IPS DF 6.9 (cell line): Measurements from ENCODE around the gene NAA60.
"Not testable (repeated sequence)": the region's sequence is repeated elsewhere in the genome, so short reads cannot be mapped to it uniquely, and the experiment has no call there.

Experiments
- DNase-seq: peaks from one replicate; pipeline ENCODE4 v3.0.0-alpha.2; 2013; ENCODE audit warnings: low read depth, low spot score
- H3K27ac ChIP-seq: one replicate; pipeline ENCODE4 v1.5.1; 2013; ENCODE audit warnings: low read length, control low read depth
- H3K27me3 ChIP-seq: 2 replicates; pipeline ENCODE4 v1.6.1; 2013; ENCODE audit warnings: mild to moderate bottlenecking, low read length; ENCODE audit not compliant: control insufficient read depth, insufficient read depth
- H3K36me3 ChIP-seq: 2 replicates; pipeline ENCODE4 v1.6.1; 2013; ENCODE audit warnings: low read length; ENCODE audit not compliant: control insufficient read depth, insufficient read depth
- H3K4me1 ChIP-seq: 2 replicates; pipeline ENCODE4 v1.6.1; 2013; ENCODE audit warnings: low read length; ENCODE audit not compliant: control insufficient read depth, insufficient read depth
- H3K4me3 ChIP-seq: 2 replicates; pipeline ENCODE4 v1.5.1; 2013; ENCODE audit warnings: mild to moderate bottlenecking, low read length
- H3K9me3 ChIP-seq: 2 replicates; pipeline ENCODE4 v1.6.1; 2013; ENCODE audit warnings: low read length, inconsistent platforms; ENCODE audit not compliant: control insufficient read depth, insufficient read depth
- WGBS: extraction: QIAGEN DNeasy Blood & Tissue Kit; methylation state at CpG from one replicate; pipeline ENCODE4 v1.1.7; 2013; ENCODE audit warnings: mixed read lengths, missing lambda C conversion rate; ENCODE audit not compliant: insufficient read length, insufficient coverage; 5-methylcytosine and 5-hydroxymethylcytosine counted together

The NAA60 gene

GRCh38 chr16:3465301-3465700 is 21.8 kb downstream of the NAA60 start:
- Histone ChIP-seq H3K36me3 (no peaks in the 10 kb centered on the region), H3K4me1 (peaks cover 1% of the 10 kb centered on the region), H3K27ac (no peak overlapping the region), H3K9me3 (no peaks in the 10 kb centered on the region), H3K27me3 (no peaks in the 10 kb centered on the region), H3K4me3 (no peak overlapping the region)
- no CpG with 5 or more reads among the region's 12 CpGs for WGBS
- no peak for DNase-seq

- WGBS: no CpG with 5 or more reads among the region's 21 CpGs
- H3K9me3 ChIP-seq: no peaks in the 10 kb centered on the region
- no peak overlapping the region for H3K27ac ChIP-seq
- H3K4me1 ChIP-seq: peaks cover 1% of the 10 kb centered on the region
- no peak for DNase-seq
- H3K27me3 ChIP-seq: no peaks in the 10 kb centered on the region
- H3K36me3 ChIP-seq: no peaks in the 10 kb centered on the region
- no peak overlapping the region for H3K4me3 ChIP-seq
These were observed 22.6 kb downstream of the NAA60 start for GRCh38 chr16:3465911-3466584.

- Histone ChIP-seq H3K27me3 (no peaks in the 10 kb centered on the region), H3K4me3 (no peak overlapping the region), H3K36me3 (no peaks in the 10 kb centered on the region), H3K4me1 (peaks cover 1% of the 10 kb centered on the region; the same call in 1 of the 2 replicates), H3K27ac (no peak overlapping the region), H3K9me3 (no peaks in the 10 kb centered on the region)
- no peak for DNase-seq
- WGBS: no CpG with 5 or more reads among the region's 8 CpGs
These were observed 23.7 kb downstream of the NAA60 start for GRCh38 chr16:3467182-3467581.

GRCh38 chr16:3467921-3468320 is 24.4 kb downstream of the NAA60 start:
- Histone ChIP-seq H3K27me3 (no peaks in the 10 kb centered on the region), H3K4me1 (peaks cover 1% of the 10 kb centered on the region; the same call in 1 of the 2 replicates), H3K4me3 (no peak overlapping the region), H3K36me3 (no peaks in the 10 kb centered on the region), H3K27ac (no peak overlapping the region), H3K9me3 (no peaks in the 10 kb centered on the region)
- DNase-seq: no peak
- WGBS: no CpG with 5 or more reads among the region's 4 CpGs

GRCh38 chr16:3468501-3468900 is 25.0 kb downstream of the NAA60 start:
- Histone ChIP-seq H3K27me3 (no peaks in the 10 kb centered on the region), H3K36me3 (no peaks in the 10 kb centered on the region), H3K4me3 (no peak overlapping the region), H3K27ac (no peak overlapping the region), H3K4me1 (peaks cover 1% of the 10 kb centered on the region; the same call in 1 of the 2 replicates), H3K9me3 (no peaks in the 10 kb centered on the region)
- no CpG with 5 or more reads among the region's 15 CpGs for WGBS
- DNase-seq: no peak

- Histone ChIP-seq H3K4me3 (no peak overlapping the region), H3K36me3 (no peaks in the 10 kb centered on the region), H3K9me3 (no peaks in the 10 kb centered on the region), H3K4me1 (peaks cover 1% of the 10 kb centered on the region; the same call in 1 of the 2 replicates), H3K27ac (no peak overlapping the region), H3K27me3 (no peaks in the 10 kb centered on the region)
- no peak for DNase-seq
- WGBS: no CpG with 5 or more reads among the region's 7 CpGs
These were observed 26.3 kb downstream of the NAA60 start for GRCh38 chr16:3469736-3470135.

- Histone ChIP-seq H3K9me3 (no peaks in the 10 kb centered on the region), H3K27me3 (no peaks in the 10 kb centered on the region), H3K27ac (no peak overlapping the region), H3K4me1 (peaks cover 1% of the 10 kb centered on the region; the same call in 1 of the 2 replicates), H3K36me3 (no peaks in the 10 kb centered on the region), H3K4me3 (no peak overlapping the region)
- DNase-seq: no peak
- WGBS: no CpG with 5 or more reads among the region's 9 CpGs
These were observed 27.2 kb downstream of the NAA60 start for GRCh38 chr16:3470723-3471122.

- H3K9me3 ChIP-seq: no peaks in the 10 kb centered on the region
- DNase-seq: no peak
- H3K4me3 ChIP-seq: no peak overlapping the region
- H3K27ac ChIP-seq: no peak overlapping the region
- WGBS: no CpG with 5 or more reads among the region's 20 CpGs
- H3K27me3 ChIP-seq: no peaks in the 10 kb centered on the region
- H3K4me1 ChIP-seq: peaks cover 1% of the 10 kb centered on the region; the same call in 1 of the 2 replicates
- no peaks in the 10 kb centered on the region for H3K36me3 ChIP-seq
These were observed 28.2 kb downstream of the NAA60 start for GRCh38 chr16:3471518-3472176.

- Histone ChIP-seq H3K9me3 (no peaks in the 10 kb centered on the region), H3K36me3 (no peaks in the 10 kb centered on the region), H3K4me1 (peaks cover 1% of the 10 kb centered on the region; the same call in 1 of the 2 replicates), H3K27ac (no peak overlapping the region), H3K4me3 (no peak overlapping the region), H3K27me3 (no peaks in the 10 kb centered on the region)
- DNase-seq: no peak
- no CpG with 5 or more reads among the region's 10 CpGs for WGBS
These were observed 29.6 kb downstream of the NAA60 start for GRCh38 chr16:3472878-3473595.

GRCh38 chr16:3473596-3473943 is 30.1 kb downstream of the NAA60 start:
- H3K4me3 ChIP-seq, H3K9me3 ChIP-seq, DNase-seq, H3K27me3 ChIP-seq, H3K36me3 ChIP-seq, H3K27ac ChIP-seq, H3K4me1 ChIP-seq: not testable (repeated sequence)
- no CpG with 5 or more reads among the region's 3 CpGs for WGBS
